Endothelial cell (in vitro differentiated cells): Measurements from ENCODE around the gene EPHB4. TPM values are rescaled to one million over a fixed set of nuclear protein-coding genes. Genes with fewer than 3 reads are reported as not detected.

Source experiments
- DNase-seq: peaks from one replicate; pipeline ENCODE4 v3.0.0; 2021; ENCODE audit warnings: low spot score
- H3K27ac Mint-ChIP-seq: one replicate; pipeline ENCODE4 v1.8.0; 2021; ENCODE audit warnings: mixed read lengths, inconsistent platforms; ENCODE audit not compliant: unreplicated experiment
- H3K27me3 Mint-ChIP-seq: one replicate; pipeline ENCODE4 v1.8.0; 2021; ENCODE audit warnings: mild to moderate bottlenecking, moderate library complexity, mixed read lengths, inconsistent platforms; ENCODE audit not compliant: unreplicated experiment
- H3K36me3 Mint-ChIP-seq: one replicate; pipeline ENCODE4 v1.8.0; 2021; ENCODE audit warnings: mild to moderate bottlenecking, low read depth, mixed read lengths, inconsistent platforms; ENCODE audit not compliant: unreplicated experiment
- H3K4me1 Mint-ChIP-seq: one replicate; pipeline ENCODE4 v1.8.0; 2021; ENCODE audit warnings: mild to moderate bottlenecking, mixed read lengths, inconsistent platforms; ENCODE audit not compliant: unreplicated experiment
- H3K4me3 Mint-ChIP-seq: one replicate; pipeline ENCODE4 v1.8.0; 2021; ENCODE audit warnings: mild to moderate bottlenecking, mixed read lengths, inconsistent platforms; ENCODE audit not compliant: unreplicated experiment
- H3K9me3 Mint-ChIP-seq: one replicate; pipeline ENCODE4 v1.8.0; 2021; ENCODE audit warnings: mixed read lengths, inconsistent platforms; ENCODE audit not compliant: unreplicated experiment
- CTCF ChIP-seq: fragments of 200-600 bp; sonication (generic); IDR thresholded peaks from one replicate; pipeline ENCODE4 v1.5.0; 2021; ENCODE audit warnings: antibody characterized with exemption; ENCODE audit not compliant: unreplicated experiment
- total RNA-seq: library from RNA; stranded (reverse); fragmentation: NEBNext Ultra II Directional; extraction: Animal tissue kit (Norgen Biotek cat#: 25700); gene quantifications from one replicate; pipeline ENCODE4 v1.2.1, GENCODE V29; 2021; ENCODE audit not compliant: unreplicated experiment

EPHB4 gene
- total RNA-seq, 1 donor from 2014 or later, result 288 TPM

- peaks cover 4% of the 10 kb centered on the region for H3K9me3 Mint-ChIP-seq
- DNase-seq, result no peak
- TF ChIP-seq CTCF, result no peak
- peaks cover 22% of the 10 kb centered on the region for H3K27me3 Mint-ChIP-seq
- peaks cover 35% of the 10 kb centered on the region for H3K4me1 Mint-ChIP-seq
- H3K27ac Mint-ChIP-seq, result peak overlapping the region; percentile 30
- peaks cover 20% of the 10 kb centered on the region for H3K36me3 Mint-ChIP-seq
- H3K4me3 Mint-ChIP-seq, result no peak overlapping the region
These were observed 3.1 kb upstream of the EPHB4 start for GRCh38 chr7:100830396-100830795.

GRCh38 chr7:100829150-100829716 is 1.9 kb upstream of the EPHB4 start:
- Mint-ChIP-seq H3K36me3 (peaks cover 24% of the 10 kb centered on the region), H3K27ac (peak overlapping the region; percentile 94), H3K4me1 (peaks cover 34% of the 10 kb centered on the region), H3K4me3 (peak overlapping the region; percentile 99), H3K27me3 (peaks cover 18% of the 10 kb centered on the region), H3K9me3 (peaks cover 4% of the 10 kb centered on the region)
- DNase-seq, result peak; percentile 73
- no peak for TF ChIP-seq CTCF

GRCh38 chr7:100826514-100827329 is 601 bp downstream of the EPHB4 start:
- Mint-ChIP-seq H3K9me3 (peaks cover 4% of the 10 kb centered on the region), H3K4me3 (peak overlapping the region; percentile 100), H3K27me3 (peaks cover 19% of the 10 kb centered on the region), H3K36me3 (peaks cover 32% of the 10 kb centered on the region), H3K4me1 (peaks cover 32% of the 10 kb centered on the region), H3K27ac (peak overlapping the region; percentile 84)
- DNase-seq, result no peak
- no peak for TF ChIP-seq CTCF

GRCh38 chr7:100825751-100826513 is 1.4 kb downstream of the EPHB4 start:
- peaks cover 32% of the 10 kb centered on the region for H3K36me3 Mint-ChIP-seq
- H3K9me3 Mint-ChIP-seq, result peaks cover 4% of the 10 kb centered on the region
- H3K4me3 Mint-ChIP-seq, result peak overlapping the region; percentile 100
- peaks cover 18% of the 10 kb centered on the region for H3K27me3 Mint-ChIP-seq
- peak overlapping the region; percentile 84 for H3K27ac Mint-ChIP-seq
- no peak for TF ChIP-seq CTCF
- peaks cover 29% of the 10 kb centered on the region for H3K4me1 Mint-ChIP-seq
- DNase-seq, result no peak
